NCI-H526 treated with DMSO at 0.1 percent for 48 hours (cell line): ENCODE results near the gene UBALD1.
"Not testable (repeated sequence)": the region's sequence is repeated elsewhere in the genome, so short reads cannot be mapped to it uniquely, and the experiment has no call there.

Source experiments
- DNase-seq: peaks from one replicate; lab custom pipeline; 2025; lab: John Stamatoyannopoulos, UW

UBALD1 gene

DNA sequence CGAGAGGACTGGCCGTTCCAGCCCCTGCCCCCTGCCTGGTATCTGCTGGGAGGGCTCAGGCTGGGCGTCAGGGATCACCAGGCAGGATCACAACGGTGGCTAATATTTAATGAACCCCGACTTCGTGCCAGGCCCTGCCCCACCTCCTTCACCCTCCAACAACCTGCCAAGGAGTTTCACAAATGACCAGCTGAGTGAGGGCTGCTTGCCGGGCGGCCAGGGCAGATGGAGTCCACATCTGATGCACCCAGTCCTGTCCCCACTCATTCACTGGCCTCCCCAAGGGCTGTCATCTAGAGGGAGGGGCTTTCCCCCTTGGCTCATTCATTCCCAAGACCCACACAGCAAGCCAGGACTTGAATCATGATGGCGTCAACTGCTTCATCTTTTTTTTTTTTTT lies 17.5 kb downstream of the UBALD1 start:
- no peak for DNase-seq

GRCh38 chr16:4594433-4595410 lies 20.0 kb downstream of the UBALD1 start:
- DNase-seq, result no peak

DNA sequence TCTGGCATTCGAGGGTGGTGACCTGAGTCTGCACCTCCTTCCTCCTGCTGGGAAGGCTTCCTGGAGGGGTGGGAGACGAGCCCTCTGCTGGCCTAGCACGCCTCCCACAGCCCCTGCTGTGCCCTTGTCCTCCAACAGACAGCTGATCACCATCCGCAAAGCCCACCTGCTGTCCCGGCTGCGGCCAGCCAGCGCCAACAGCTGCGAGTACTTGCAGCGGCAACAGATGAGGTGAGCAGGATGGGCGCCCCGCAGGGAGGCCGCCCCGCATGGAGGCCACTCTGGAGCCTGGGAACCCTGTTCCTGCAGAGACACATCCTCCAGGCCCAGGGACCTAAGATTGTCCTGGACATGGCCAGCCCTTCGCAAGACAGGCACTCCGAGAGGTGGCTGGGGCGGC lies 21.6 kb downstream of the UBALD1 start:
- no peak for DNase-seq

DNA sequence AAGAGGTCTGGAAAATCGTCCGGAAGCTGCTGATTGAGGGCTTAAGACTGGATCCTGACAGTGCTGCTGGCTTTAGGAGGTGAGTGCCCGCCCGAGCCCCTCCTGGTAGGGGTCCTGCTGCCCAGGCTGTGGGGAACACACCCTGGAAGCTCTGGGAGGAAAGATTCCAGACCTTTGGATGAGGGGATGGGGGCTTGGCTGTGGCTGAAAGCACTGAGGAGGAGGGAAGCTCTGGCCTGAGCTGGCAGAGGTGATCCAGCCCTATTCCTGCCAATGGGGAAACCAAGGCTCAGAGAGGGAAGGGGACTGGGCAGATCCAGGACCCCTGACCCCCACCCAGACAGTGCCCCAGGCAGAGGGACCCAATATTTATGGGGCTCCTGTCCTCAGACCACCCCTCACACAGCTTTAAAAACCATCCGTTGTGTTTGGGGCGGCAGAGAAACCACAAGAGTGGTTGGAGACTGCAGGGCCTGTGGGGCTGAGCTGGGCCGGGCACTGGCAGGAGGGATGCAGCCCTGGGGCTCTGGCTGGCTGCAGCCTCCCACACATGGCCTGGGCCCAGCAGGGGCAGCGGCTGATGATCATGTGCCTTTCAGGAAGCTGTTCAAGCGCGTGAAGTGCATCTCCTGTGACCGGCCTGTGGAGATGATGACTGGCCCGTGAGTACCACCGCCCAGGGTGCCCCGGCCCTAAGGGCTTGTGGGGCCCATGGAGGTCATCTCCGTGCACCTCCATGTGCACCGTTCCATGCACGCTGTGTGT lies 22.8 kb downstream of the UBALD1 start:
- no peak for DNase-seq

GRCh38 chr16:4591191-4591590 lies 23.5 kb downstream of the UBALD1 start:
- DNase-seq, result no peak

DNA sequence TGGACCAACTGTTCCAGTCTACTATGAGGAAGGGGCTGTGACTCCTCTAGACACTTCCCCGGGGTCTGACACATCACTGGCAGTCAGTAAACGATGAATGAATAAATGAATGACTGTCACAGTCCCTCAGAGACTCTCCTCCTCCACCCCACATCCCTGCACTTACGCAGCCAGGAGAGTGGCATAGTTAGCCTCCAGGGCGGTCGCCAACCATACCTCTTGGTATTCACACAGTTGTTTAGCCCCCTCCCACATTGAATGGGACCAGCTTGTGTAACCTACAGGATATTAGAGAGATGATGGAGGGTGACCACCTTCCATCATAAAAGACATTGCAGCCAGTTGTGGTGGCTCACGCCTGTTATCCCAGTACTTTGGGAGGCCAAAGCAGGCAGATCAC lies 25.7 kb downstream of the UBALD1 start:
- no peak for DNase-seq

GRCh38 chr16:4588386-4588785 lies 26.3 kb downstream of the UBALD1 start:
- no peak for DNase-seq

GRCh38 chr16:4586291-4586690 lies 28.4 kb downstream of the UBALD1 start:
- DNase-seq, result no peak

DNA sequence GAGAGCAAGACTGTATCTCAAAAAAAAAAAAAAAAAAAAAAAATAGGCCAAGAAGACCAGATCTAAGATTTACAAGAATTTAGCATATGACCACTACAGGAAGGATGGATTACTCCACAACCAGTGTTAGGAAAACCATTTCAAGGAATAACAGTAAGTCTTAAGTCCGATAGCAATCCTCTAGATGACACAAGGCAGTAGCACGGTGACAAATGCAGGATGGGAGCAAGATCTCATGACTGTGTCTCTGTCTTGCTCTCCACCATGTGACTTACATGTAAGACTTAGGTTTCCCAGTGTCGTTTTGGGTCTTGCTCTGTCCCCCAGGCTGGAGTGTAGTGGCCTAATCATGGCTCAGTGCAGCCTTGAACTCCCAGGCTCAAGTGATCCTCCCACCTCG lies 30.8 kb downstream of the UBALD1 start:
- no peak for DNase-seq

DNA sequence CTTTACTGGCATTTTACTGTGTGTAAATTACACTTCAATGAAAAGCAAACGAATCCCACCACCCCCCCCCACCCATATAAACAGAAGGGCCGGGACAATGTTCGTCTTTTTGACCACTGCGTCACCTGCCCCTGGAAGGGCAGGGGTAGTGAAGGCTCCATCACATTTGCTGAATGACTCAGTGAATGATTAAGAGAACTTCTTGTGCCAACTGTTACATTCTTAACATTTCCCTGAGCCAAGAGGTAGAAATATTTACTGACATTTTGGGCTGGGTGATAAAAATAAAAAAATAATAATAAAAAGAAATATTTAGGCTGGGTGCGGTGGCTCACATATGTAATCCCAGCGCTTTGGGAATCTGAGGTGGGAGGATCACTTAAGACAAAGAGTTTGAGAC lies 34.4 kb downstream of the UBALD1 start:
- DNase-seq, result no peak

DNA sequence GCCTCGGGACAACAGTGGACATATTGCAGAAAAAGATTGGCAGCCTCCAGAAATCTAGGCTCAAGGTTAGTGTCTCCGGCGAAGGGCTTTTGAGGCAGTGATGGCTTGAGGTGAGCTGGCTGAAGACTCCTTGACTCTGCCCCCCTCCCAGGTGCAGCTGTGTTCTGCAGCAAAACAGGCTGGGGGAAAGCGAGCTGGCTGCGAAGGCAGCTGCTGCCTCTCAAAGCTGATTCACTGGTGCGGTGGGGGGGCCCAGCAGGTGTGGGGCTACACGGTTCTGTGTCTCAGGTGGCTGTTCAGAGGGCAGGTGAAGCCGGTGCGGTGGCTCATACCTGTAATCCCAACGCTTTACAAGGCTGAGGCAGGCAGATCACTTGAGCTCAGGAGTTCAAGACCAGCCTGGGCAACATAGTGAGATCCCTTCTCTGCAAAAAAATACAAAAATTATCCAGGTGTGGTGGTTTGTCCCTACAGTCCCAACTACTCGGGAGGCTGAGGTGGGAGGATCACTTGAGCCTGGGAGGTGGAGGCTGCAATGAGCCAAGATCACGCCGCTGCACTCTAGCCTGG lies 35.6 kb downstream of the UBALD1 start:
- no peak for DNase-seq

DNA sequence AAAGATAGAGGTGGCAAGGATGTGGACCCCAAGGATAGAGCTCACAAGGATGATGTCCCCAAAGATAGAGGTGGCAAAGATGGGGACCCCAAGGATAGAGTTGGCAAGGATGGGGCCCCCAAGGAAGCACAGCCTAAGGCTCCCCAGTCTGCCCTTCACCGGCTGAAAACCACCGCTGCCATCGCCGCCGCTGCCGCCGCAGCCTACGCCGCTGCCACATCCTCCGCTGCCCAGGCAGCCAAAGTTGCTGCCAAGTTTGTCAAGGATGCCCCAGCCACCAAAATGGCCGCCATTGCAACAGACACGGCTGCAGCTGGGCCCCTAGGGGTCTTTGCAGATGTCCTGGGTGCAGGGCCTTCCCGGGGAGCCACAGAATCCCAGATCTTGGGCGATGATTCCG lies 38.7 kb downstream of the UBALD1 start:
- DNase-seq, result no peak

DNA sequence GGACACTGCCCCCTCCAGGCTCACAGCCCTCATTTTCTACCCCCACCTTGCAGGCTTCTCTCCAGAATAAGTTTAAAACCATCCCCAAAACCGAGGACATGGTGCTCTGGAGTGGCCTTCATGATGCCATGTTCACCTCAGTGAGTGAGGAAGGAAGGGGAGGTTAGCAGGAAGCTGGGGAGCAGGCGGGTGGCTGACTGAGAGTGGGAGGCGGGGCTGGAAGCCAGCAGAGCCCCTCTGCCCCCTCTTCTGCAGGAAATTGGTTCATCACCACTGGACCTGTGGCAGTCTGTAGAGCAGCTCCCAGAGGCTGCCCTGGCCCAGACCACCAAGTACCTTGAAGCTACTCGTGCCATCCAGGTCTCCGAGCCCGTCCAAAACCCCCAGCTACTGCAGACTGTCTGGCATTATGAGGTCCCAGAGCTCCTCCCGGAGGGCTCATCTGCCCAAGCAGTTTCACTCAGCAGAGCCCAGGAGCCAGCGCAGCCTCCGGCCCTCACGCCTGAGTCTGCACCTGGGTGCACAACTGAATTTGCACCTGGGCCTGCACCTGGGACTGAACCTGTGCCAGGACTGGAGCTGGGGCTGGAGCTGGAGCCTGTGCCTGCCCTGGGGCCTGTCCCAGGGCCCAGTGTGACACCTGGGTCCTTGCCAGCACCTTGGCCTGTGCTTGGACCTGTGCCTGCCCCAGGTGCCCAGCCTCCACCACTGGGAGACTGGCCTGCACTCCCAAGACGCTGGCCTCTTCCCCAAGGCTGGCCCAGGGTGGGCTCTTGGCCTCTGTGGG lies 39.6 kb downstream of the UBALD1 start:
- no peak for DNase-seq

DNA sequence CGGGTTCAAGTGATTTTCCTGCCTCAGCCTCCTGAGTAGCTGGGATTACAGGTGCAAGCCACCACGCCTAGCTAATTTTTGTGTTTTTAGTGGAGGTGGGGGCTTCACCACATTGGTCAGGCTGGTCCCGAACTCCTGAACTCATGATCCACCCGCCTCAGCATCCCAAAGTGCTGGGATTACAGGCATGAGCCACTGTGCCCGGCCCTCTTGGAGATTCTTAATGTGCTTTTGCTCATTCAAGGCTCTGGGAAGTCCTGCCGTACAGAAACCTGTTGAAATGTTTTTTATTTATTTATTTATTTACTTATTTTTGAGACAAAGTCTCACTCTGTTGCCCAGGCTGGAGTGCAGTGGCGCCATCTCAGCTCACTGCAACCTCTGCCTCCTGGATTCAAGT lies 40.8 kb downstream of the UBALD1 start:
- not testable (repeated sequence) for DNase-seq

- no peak for DNase-seq
Observed at GRCh38 chr16:4572715-4573114, 42.0 kb downstream of the UBALD1 start.

GRCh38 chr16:4570688-4571321 lies 43.9 kb downstream of the UBALD1 start:
- no peak for DNase-seq

DNA sequence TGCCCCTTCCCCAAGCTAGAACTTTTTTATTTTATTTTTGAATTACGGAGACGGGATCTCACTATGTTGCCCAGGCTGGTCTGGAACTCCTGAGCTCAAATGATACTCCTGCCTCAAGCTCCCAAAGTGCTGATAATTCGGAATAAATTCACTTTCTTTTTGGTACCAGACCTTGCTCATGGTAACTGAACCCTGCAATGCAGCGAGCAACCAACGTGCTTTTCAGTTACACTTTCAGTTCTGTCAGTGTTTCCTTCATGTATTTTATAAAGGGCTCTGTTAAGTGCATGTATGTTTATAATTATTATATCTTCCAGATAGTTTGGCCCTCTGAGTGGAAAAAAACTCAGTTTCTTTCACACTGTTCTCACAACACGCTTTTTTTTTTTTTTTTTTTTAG lies 44.6 kb downstream of the UBALD1 start:
- no peak for DNase-seq

- DNase-seq, result no peak
Observed at GRCh38 chr16:4566144-4566543, 48.5 kb downstream of the UBALD1 start.

- no peak for DNase-seq
Observed at GRCh38 chr16:4564661-4565267, 49.9 kb downstream of the UBALD1 start.

- no peak for DNase-seq
Observed at GRCh38 chr16:4561596-4561995, 53.1 kb downstream of the UBALD1 start.
